D721Med (cell line): ENCODE results near the gene CDC42BPG.

ENCODE experiments used
- DNase-seq: peaks from one replicate; pipeline ENCODE4 v3.0.0; 2011; ENCODE audit warnings: low spot score; ENCODE audit not compliant: insufficient read length
- FAIRE-seq: peaks from 2 replicates; lab custom pipeline; 2011; peaks lifted over from hg19 to GRCh38; lab: Jason Lieb, UNC
- CTCF ChIP-seq: IDR thresholded peaks from 2 replicates; pipeline ENCODE4 v1.5.1; 2012; ENCODE audit warnings: mild to moderate bottlenecking, control low read depth; ENCODE audit not compliant: insufficient read depth; ENCODE audit errors: missing control alignments

CDC42BPG gene

GRCh38 chr11:64788321-64789215, 55.9 kb downstream of the CDC42BPG start:
- FAIRE-seq (no peak), DNase-seq (no peak)
- no peak for TF ChIP-seq CTCF

GRCh38 chr11:64787526-64788320, 56.7 kb downstream of the CDC42BPG start:
- DNase-seq = peak; percentile 75
- peak; percentile 53 for TF ChIP-seq CTCF
- FAIRE-seq = no peak

GRCh38 chr11:64786308-64786707, 58.1 kb downstream of the CDC42BPG start:
- TF ChIP-seq CTCF = no peak
- FAIRE-seq = no peak
- no peak for DNase-seq

GRCh38 chr11:64784813-64785581, 59.5 kb downstream of the CDC42BPG start:
- DNase-seq = no peak
- no peak for FAIRE-seq
- no peak for TF ChIP-seq CTCF

- DNase-seq = peak; percentile 60
- TF ChIP-seq CTCF = no peak
- FAIRE-seq = peak; percentile 46
Measured at GRCh38 chr11:64778473-64779298, 65.8 kb downstream of the CDC42BPG start, which contains the start of gene SF1. TSS of gene SF1 (minus strand) at chr11:64778542. CDS start at chr11:64778392, 150 bp downstream.

- FAIRE-seq (no peak), DNase-seq (no peak)
- no peak for TF ChIP-seq CTCF
Measured at GRCh38 chr11:64778223-64778472, 66.3 kb downstream of the CDC42BPG start.
